ENCODE measurements around the gene LGALSL.

LGALSL gene

DNA sequence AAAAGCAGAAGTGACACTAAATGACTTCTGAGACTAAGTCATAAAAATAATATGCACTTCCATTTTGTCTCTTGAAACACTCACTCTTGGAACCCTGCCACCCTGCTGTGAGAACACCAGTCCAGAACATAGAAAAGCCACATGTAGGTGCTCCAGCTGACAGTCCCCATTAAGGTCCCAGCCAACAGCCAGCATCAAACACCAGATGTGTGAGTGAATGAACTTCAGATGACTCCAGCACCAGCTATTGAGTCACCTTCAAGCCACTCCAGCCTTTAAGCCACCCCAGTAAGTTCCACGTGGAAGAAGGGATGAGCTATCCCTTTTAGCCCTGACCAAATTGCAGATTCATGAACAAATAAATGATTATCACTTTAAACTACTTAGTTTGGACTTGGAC lies 31.5 kb upstream of the LGALSL start:
- Histone ChIP-seq H3K4me1 (ENCODE audit: control insufficient read depth in 2 of 2, insufficient read depth in 1 of 2, low read depth in 1 of 2, low read length in 2 of 2) (peaks cover 0 to 4% of the 10 kb centered on the region in 2 donors), H2AFZ (ENCODE audit: low read length) (no peak overlapping the region), H3K79me1 (ENCODE audit: low read depth, low read length) (no peaks in the 10 kb centered on the region), H3K4me2 (ENCODE audit: insufficient read depth, low read length, poor library complexity, severe bottlenecking) (no peak overlapping the region), H3K27ac (replicated peaks; ENCODE audit: low read length) (no peak overlapping the region), H3K9me3 (replicated peaks in 1 of 2; ENCODE audit: control insufficient read depth in 2 of 2, insufficient read depth in 1 of 2, low read depth in 1 of 2, low read length in 2 of 2) (no peaks in the 10 kb centered on the region), H2BK12ac (ENCODE audit: low read length) (no peak overlapping the region), H2BK120ac (ENCODE audit: low read depth, low read length) (no peak overlapping the region), H3K4ac (ENCODE audit: low read length) (no peak overlapping the region), H3K9ac (ENCODE audit: low read depth, low read length, poor library complexity) (no peak overlapping the region), H2AK5ac (ENCODE audit: low read depth, low read length) (no peak overlapping the region), H4K91ac (ENCODE audit: low read depth, low read length, poor library complexity) (no peak overlapping the region), H3K4me3 (ENCODE audit: low read length in 2 of 2) (no peak overlapping the region), H3K27me3 (ENCODE audit: control insufficient read depth in 3 of 3, insufficient read depth in 3 of 3, low read depth in 1 of 3, low read length in 3 of 3) (no peaks in the 10 kb centered on the region), H3K14ac (ENCODE audit: low read length) (no peak overlapping the region), H2BK5ac (ENCODE audit: low read length) (no peak overlapping the region), H3K18ac (ENCODE audit: low read length) (no peak overlapping the region), H4K8ac (ENCODE audit: low read depth, low read length) (no peak overlapping the region), H3K23ac (ENCODE audit: low read depth, low read length, poor library complexity) (no peak overlapping the region), H3K36me3 (replicated peaks in 1 of 2; ENCODE audit: control insufficient read depth in 2 of 2, insufficient read depth in 2 of 2, low read length in 2 of 2) (no peaks in the 10 kb centered on the region), H2BK15ac (ENCODE audit: low read length) (no peak overlapping the region)
- DNase-seq (ENCODE audit: low spot score): no peak
- WGBS, 2 donors (ENCODE audit: extremely low coverage in 2 of 2, insufficient read length in 2 of 2, insufficient replicate concordance in 1 of 2): no CpG with 5 or more reads among the region's 1 CpG

DNA sequence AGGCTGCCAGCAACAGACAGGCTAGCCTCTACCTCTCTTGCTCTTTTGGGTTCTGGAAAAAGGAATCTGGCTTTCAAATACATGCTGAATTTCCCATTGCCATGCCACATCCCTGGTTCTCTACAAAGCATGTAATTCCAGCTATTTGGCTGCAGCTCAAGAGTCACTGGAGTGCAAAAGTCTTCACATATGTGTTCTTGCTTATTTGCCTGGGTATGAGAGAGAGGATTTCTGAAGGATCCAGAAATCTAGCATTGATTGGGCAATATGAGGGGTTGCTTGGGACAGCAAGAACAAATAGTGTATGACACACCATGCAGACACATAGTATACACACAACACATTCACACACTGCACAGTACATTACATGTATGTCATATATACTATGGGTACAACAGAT lies 30.7 kb upstream of the LGALSL start:
- Histone ChIP-seq H2BK120ac (ENCODE audit: low read depth, low read length) (no peak overlapping the region), H3K79me1 (ENCODE audit: low read depth, low read length) (no peaks in the 10 kb centered on the region), H3K4me2 (ENCODE audit: insufficient read depth, low read length, poor library complexity, severe bottlenecking) (no peak overlapping the region), H3K14ac (ENCODE audit: low read length) (no peak overlapping the region), H3K27ac (replicated peaks; ENCODE audit: low read length) (no peak overlapping the region), H3K4ac (ENCODE audit: low read length) (no peak overlapping the region), H3K4me3 (ENCODE audit: low read length in 2 of 2) (no peak overlapping the region), H3K27me3 (ENCODE audit: control insufficient read depth in 3 of 3, insufficient read depth in 3 of 3, low read depth in 1 of 3, low read length in 3 of 3) (no peaks in the 10 kb centered on the region), H4K91ac (ENCODE audit: low read depth, low read length, poor library complexity) (no peak overlapping the region), H2BK12ac (ENCODE audit: low read length) (no peak overlapping the region), H3K9me3 (replicated peaks in 1 of 2; ENCODE audit: control insufficient read depth in 2 of 2, insufficient read depth in 1 of 2, low read depth in 1 of 2, low read length in 2 of 2) (no peaks in the 10 kb centered on the region), H3K4me1 (ENCODE audit: control insufficient read depth in 2 of 2, insufficient read depth in 1 of 2, low read depth in 1 of 2, low read length in 2 of 2) (peaks cover 0 to 1% of the 10 kb centered on the region in 2 donors), H3K18ac (ENCODE audit: low read length) (no peak overlapping the region), H3K36me3 (replicated peaks in 1 of 2; ENCODE audit: control insufficient read depth in 2 of 2, insufficient read depth in 2 of 2, low read length in 2 of 2) (no peaks in the 10 kb centered on the region), H2AFZ (ENCODE audit: low read length) (peak overlapping the region; percentile 57), H2BK5ac (ENCODE audit: low read length) (no peak overlapping the region), H4K8ac (ENCODE audit: low read depth, low read length) (no peak overlapping the region), H3K9ac (ENCODE audit: low read depth, low read length, poor library complexity) (no peak overlapping the region), H2AK5ac (ENCODE audit: low read depth, low read length) (no peak overlapping the region), H3K23ac (ENCODE audit: low read depth, low read length, poor library complexity) (no peak overlapping the region), H2BK15ac (ENCODE audit: low read length) (no peak overlapping the region)
- no peak for DNase-seq (ENCODE audit: low spot score)

GRCh38 chr2:64424416-64424987 lies 29.5 kb upstream of the LGALSL start:
- H3K4me3 ChIP-seq (ENCODE audit: low read length in 2 of 2): no peak overlapping the region
- no peak overlapping the region for H3K18ac ChIP-seq (ENCODE audit: low read length)
- H3K27ac ChIP-seq (replicated peaks; ENCODE audit: low read length): no peak overlapping the region
- no peak overlapping the region for H3K23ac ChIP-seq (ENCODE audit: low read depth, low read length, poor library complexity)
- WGBS, 2 donors (ENCODE audit: extremely low coverage in 2 of 2, insufficient read length in 2 of 2, insufficient replicate concordance in 1 of 2): no CpG with 5 or more reads among the region's 3 CpGs
- H2BK15ac ChIP-seq (ENCODE audit: low read length): no peak overlapping the region
- no peak overlapping the region for H2BK12ac ChIP-seq (ENCODE audit: low read length)
- H3K9me3 ChIP-seq (replicated peaks in 1 of 2; ENCODE audit: control insufficient read depth in 2 of 2, insufficient read depth in 1 of 2, low read depth in 1 of 2, low read length in 2 of 2): no peaks in the 10 kb centered on the region
- no peaks in the 10 kb centered on the region for H3K36me3 ChIP-seq (replicated peaks in 1 of 2; ENCODE audit: control insufficient read depth in 2 of 2, insufficient read depth in 2 of 2, low read length in 2 of 2)
- no peak for DNase-seq (ENCODE audit: low spot score)
- no peak overlapping the region for H4K8ac ChIP-seq (ENCODE audit: low read depth, low read length)
- no peaks in the 10 kb centered on the region for H3K27me3 ChIP-seq (ENCODE audit: control insufficient read depth in 3 of 3, insufficient read depth in 3 of 3, low read depth in 1 of 3, low read length in 3 of 3)
- H2BK5ac ChIP-seq (ENCODE audit: low read length): no peak overlapping the region
- H3K4me2 ChIP-seq (ENCODE audit: insufficient read depth, low read length, poor library complexity, severe bottlenecking): no peak overlapping the region
- no peak overlapping the region for H2AK5ac ChIP-seq (ENCODE audit: low read depth, low read length)
- H2BK120ac ChIP-seq (ENCODE audit: low read depth, low read length): no peak overlapping the region
- H4K91ac ChIP-seq (ENCODE audit: low read depth, low read length, poor library complexity): no peak overlapping the region
- H3K79me1 ChIP-seq (ENCODE audit: low read depth, low read length): no peaks in the 10 kb centered on the region
- no peak overlapping the region for H3K4ac ChIP-seq (ENCODE audit: low read length)
- peaks cover 0 to 1% of the 10 kb centered on the region in 2 donors for H3K4me1 ChIP-seq (ENCODE audit: control insufficient read depth in 2 of 2, insufficient read depth in 1 of 2, low read depth in 1 of 2, low read length in 2 of 2)
- H3K9ac ChIP-seq (ENCODE audit: low read depth, low read length, poor library complexity): no peak overlapping the region
- H2AFZ ChIP-seq (ENCODE audit: low read length): no peak overlapping the region
- H3K14ac ChIP-seq (ENCODE audit: low read length): no peak overlapping the region

DNA sequence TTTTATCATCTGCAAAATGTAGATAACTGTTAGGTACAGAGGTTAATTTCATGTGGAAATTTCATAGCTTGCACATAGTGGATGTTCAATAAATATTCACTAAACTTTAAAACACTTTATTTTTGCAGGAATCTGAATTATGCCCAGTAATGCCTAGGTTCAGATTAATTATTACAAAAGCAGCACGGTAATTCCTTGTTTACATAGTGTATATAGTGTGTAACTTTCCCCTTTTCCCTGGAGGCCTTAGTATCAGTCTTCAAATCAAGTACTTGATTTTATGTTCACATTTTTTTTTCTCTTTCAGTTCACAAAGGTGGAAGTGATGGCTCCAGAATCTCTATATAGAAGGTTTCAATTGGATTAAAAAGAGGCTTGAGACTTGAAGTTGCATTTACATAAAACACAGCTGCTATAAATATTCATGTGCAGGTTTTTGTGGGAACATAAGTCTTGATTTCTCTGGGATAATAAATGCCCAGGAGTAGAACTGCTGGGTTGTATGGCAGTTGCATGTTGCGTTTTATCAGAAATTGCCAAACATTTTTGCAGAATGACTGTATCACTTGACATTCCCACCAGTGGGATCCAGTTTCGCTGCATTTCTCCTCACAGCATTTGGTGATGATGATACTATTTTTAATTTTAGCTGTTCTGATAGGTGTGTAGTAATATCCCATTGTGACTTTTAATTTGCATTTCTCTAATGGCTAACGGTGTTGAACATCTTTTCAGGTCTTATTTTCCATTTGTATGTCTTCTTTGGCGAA lies 27.6 kb upstream of the LGALSL start:
- Histone ChIP-seq H3K79me1 (ENCODE audit: low read depth, low read length) (no peaks in the 10 kb centered on the region), H3K18ac (ENCODE audit: low read length) (no peak overlapping the region), H3K4me2 (ENCODE audit: insufficient read depth, low read length, poor library complexity, severe bottlenecking) (no peak overlapping the region), H3K36me3 (replicated peaks in 1 of 2; ENCODE audit: control insufficient read depth in 2 of 2, insufficient read depth in 2 of 2, low read length in 2 of 2) (no peaks in the 10 kb centered on the region), H3K9ac (ENCODE audit: low read depth, low read length, poor library complexity) (no peak overlapping the region), H4K8ac (ENCODE audit: low read depth, low read length) (no peak overlapping the region), H2AK5ac (ENCODE audit: low read depth, low read length) (no peak overlapping the region), H2BK15ac (ENCODE audit: low read length) (no peak overlapping the region), H3K14ac (ENCODE audit: low read length) (no peak overlapping the region), H4K91ac (ENCODE audit: low read depth, low read length, poor library complexity) (no peak overlapping the region), H3K23ac (ENCODE audit: low read depth, low read length, poor library complexity) (no peak overlapping the region), H2AFZ (ENCODE audit: low read length) (no peak overlapping the region), H3K9me3 (replicated peaks in 1 of 2; ENCODE audit: control insufficient read depth in 2 of 2, insufficient read depth in 1 of 2, low read depth in 1 of 2, low read length in 2 of 2) (no peaks in the 10 kb centered on the region), H3K27me3 (ENCODE audit: control insufficient read depth in 3 of 3, insufficient read depth in 3 of 3, low read depth in 1 of 3, low read length in 3 of 3) (no peaks in the 10 kb centered on the region), H3K4ac (ENCODE audit: low read length) (no peak overlapping the region), H3K27ac (replicated peaks; ENCODE audit: low read length) (no peak overlapping the region), H3K4me3 (ENCODE audit: low read length in 2 of 2) (no peak overlapping the region), H2BK120ac (ENCODE audit: low read depth, low read length) (no peak overlapping the region), H3K4me1 (ENCODE audit: control insufficient read depth in 2 of 2, insufficient read depth in 1 of 2, low read depth in 1 of 2, low read length in 2 of 2) (peaks cover 0 to 1% of the 10 kb centered on the region in 2 donors), H2BK12ac (ENCODE audit: low read length) (no peak overlapping the region), H2BK5ac (ENCODE audit: low read length) (no peak overlapping the region)
- WGBS, 2 donors (ENCODE audit: extremely low coverage in 2 of 2, insufficient read length in 2 of 2, insufficient replicate concordance in 1 of 2): no CpG with 5 or more reads among the region's 5 CpGs
- no peak for DNase-seq (ENCODE audit: low spot score)
